VCaP (cell line): ENCODE measurements around the gene TSTD2.
"Not testable (repeated sequence)": the region's sequence is repeated elsewhere in the genome, so short reads cannot be mapped to it uniquely, and the experiment has no call there.

Experiments
- H3K27ac ChIP-seq: fragments of 450-650 bp; 2 replicates; pipeline ENCODE4 v1.5.1; 2017
- TF ChIP-seq, protein P1 (sequence below): fragments of 450-650 bp; conservative IDR thresholded peaks from 2 replicates; pipeline ENCODE4 v1.5.1; 2017; ENCODE audit warnings: mild to moderate bottlenecking, moderate library complexity

Gene TSTD2

DNA sequence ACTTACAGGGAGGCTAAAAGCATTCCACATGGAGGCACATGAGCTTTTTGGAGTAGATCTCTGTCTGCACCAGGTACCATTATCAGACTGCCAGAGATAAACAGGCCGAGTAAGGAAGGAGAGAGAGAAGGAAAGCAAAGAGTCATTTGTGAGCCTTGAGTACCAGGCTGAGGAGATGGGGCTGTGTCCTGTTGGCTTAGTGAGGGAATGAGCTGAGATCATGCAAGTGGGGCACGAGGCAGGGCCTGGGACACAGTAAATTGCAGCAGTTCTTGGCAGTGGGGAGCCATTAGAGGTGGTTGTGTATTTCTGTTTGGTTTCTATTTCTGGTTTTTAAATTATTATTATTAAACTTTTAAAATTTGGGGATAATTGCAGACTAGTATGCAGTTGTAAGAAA is 53.3 kb downstream of the TSTD2 start:
- TF ChIP-seq, protein P1, sequence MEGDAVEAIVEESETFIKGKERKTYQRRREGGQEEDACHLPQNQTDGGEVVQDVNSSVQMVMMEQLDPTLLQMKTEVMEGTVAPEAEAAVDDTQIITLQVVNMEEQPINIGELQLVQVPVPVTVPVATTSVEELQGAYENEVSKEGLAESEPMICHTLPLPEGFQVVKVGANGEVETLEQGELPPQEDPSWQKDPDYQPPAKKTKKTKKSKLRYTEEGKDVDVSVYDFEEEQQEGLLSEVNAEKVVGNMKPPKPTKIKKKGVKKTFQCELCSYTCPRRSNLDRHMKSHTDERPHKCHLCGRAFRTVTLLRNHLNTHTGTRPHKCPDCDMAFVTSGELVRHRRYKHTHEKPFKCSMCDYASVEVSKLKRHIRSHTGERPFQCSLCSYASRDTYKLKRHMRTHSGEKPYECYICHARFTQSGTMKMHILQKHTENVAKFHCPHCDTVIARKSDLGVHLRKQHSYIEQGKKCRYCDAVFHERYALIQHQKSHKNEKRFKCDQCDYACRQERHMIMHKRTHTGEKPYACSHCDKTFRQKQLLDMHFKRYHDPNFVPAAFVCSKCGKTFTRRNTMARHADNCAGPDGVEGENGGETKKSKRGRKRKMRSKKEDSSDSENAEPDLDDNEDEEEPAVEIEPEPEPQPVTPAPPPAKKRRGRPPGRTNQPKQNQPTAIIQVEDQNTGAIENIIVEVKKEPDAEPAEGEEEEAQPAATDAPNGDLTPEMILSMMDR, result no peak

DNA sequence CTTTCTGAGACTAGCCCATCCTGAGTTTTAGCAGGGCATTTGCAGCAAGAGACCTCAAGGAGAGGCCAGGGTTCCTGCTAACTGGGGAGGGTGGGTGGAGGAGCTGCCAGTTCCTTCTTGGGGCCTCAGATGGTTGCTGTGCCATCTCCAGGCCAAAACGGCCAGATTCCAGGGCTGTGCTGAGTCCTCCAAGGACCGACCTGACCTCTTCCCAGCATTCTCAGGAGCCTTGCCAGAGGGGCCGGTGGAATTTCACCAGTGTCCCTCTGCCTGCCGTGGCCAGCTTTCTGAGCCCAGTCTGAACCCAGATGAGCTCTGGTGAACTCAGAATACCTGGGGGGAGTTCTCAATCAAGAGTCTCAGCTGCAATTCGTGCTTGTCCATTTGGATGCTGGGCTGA is 54.3 kb downstream of the TSTD2 start:
- TF ChIP-seq, protein P1, result no peak

More for the DNA sequence above, 53.3 kb downstream of the TSTD2 start:
- H3K27ac ChIP-seq, result no peak overlapping the region

GRCh38 chr9:97577051-97577450 is 56.1 kb downstream of the TSTD2 start:
- TF ChIP-seq, protein P1, result no peak
- H3K27ac ChIP-seq, result no peak overlapping the region

More for the DNA sequence above, 54.3 kb downstream of the TSTD2 start:
- no peak overlapping the region for H3K27ac ChIP-seq

- TF ChIP-seq, protein P1, result no peak
Measured at GRCh38 chr9:97575673-97576200, 57.4 kb downstream of the TSTD2 start.

GRCh38 chr9:97574921-97575672 is 58.1 kb downstream of the TSTD2 start:
- H3K27ac ChIP-seq, result not testable (repeated sequence)

More at GRCh38 chr9:97575673-97576200, 57.4 kb downstream of the TSTD2 start:
- H3K27ac ChIP-seq, result no peak overlapping the region

GRCh38 chr9:97574101-97574571 is 59.0 kb downstream of the TSTD2 start:
- not testable (repeated sequence) for H3K27ac ChIP-seq

- no peak overlapping the region for H3K27ac ChIP-seq
Measured at GRCh38 chr9:97573482-97574073, 59.6 kb downstream of the TSTD2 start.

DNA sequence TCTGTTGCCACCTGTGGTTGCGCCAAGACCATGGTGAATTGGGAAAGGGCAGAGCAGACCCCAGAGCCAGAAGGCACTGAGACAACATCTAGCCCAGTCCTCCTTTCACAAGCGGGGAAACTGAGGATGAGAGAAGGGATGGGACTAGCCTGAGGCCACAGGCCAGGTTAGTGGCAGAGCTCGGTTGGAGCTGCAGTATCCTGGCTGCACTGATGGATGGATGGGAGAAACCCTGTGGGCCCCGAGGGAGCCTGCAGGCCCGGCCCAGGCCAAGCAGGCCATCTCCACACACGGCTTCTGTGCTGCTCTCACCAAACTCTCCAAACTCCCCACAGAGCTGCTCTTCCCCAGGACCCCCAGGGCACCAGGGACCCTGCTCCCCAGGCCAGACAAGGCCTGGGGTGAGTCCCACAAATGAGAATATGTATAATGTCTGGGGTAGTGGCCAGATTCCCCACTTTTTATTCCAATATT is 60.2 kb downstream of the TSTD2 start:
- H3K27ac ChIP-seq, result no peak overlapping the region
- TF ChIP-seq, protein P1, result no peak

More at GRCh38 chr9:97573482-97574073, 59.6 kb downstream of the TSTD2 start:
- TF ChIP-seq, protein P1, result no peak
